Memory B cell (primary cell): ENCODE measurements around the gene PXMP4.

Source experiments
- ATAC-seq: fragments of 150-1000 bp; cut with Tn5 transposase; 2 replicates; pipeline ENCODE4 v1.10.0; 2021; ENCODE audit warnings: low read depth, mild to moderate bottlenecking, moderate library complexity
- DNase-seq, 2 donors: peaks; one replicate each; pipeline ENCODE4 v3.0.0; 2022; ENCODE audit warnings: low spot score in 2 of 2
- H3K27ac Mint-ChIP-seq: one replicate; pipeline ENCODE4 v1.8.0; 2022; ENCODE audit warnings: mild to moderate bottlenecking, moderate library complexity, mixed read lengths
- H3K27me3 Mint-ChIP-seq: one replicate; pipeline ENCODE4 v1.8.0; 2022; ENCODE audit warnings: mixed read lengths
- H3K36me3 Mint-ChIP-seq: one replicate; pipeline ENCODE4 v1.8.0; 2022; ENCODE audit warnings: mild to moderate bottlenecking, mixed read lengths
- H3K4me1 Mint-ChIP-seq: one replicate; pipeline ENCODE4 v1.8.0; 2022; ENCODE audit warnings: mixed read lengths
- H3K4me3 Mint-ChIP-seq: one replicate; pipeline ENCODE4 v1.8.0; 2022; ENCODE audit warnings: mild to moderate bottlenecking, moderate library complexity, mixed read lengths
- H3K9me3 Mint-ChIP-seq: one replicate; pipeline ENCODE4 v1.8.0; 2022; ENCODE audit warnings: mixed read lengths

The PXMP4 gene

DNA sequence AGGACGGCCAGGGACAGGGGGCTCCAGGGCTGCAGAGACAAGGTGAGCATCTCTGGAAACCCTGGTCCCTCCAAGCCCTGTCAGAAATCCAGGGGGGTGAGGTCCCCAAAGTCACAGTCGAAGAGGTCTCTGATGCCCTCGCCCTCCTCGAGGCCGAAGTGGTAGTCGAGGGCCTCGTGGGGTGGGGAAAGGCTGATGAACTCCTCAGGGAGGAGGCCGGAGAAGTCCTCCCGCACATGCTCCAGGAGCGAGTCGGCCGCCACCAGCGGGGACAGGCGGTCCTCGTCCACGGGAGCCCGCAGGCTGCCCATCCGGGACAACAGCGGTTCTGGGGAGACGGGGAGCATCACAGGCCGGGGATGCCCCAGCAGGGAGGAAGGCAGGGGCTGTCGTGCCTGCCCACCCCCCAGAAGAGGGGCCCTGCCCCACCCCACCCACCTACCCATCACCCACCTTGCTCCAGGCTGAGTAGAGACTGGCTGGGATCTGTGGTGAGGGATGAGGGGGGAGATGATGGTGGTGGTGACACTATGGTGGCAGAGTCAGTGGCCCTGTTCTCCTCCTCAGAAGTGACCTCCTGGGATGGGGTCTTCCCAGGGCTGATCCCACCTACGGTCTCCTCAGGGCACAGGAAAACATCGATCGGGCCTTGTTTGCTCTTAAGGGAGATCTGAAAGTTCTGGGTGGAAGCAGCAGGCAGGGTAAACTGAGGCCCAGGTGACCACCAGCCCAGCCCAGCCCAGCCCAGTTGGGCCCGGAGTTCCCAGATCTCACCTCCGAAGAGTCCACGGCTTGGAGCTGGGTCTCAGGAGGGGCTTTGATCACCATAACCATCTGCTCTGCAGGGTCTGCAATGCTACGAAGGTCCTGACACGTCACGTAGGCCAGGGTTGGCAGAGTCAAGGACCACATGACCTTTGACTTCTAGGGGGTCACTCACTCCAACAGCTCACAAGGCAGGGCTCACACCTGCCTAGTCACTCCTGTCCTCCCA is 43.2 kb downstream of the PXMP4 start:
- Mint-ChIP-seq H3K4me3 (no peak overlapping the region), H3K4me1 (peaks cover 32% of the 10 kb centered on the region), H3K36me3 (peaks cover 2% of the 10 kb centered on the region)

GRCh38 chr20:33676121-33676520 is 44.0 kb downstream of the PXMP4 start:
- H3K4me1 Mint-ChIP-seq: peaks cover 28% of the 10 kb centered on the region
- ATAC-seq (no peak), DNase-seq (no peak)
- H3K9me3 Mint-ChIP-seq: no peaks in the 10 kb centered on the region
- peaks cover 2% of the 10 kb centered on the region for H3K36me3 Mint-ChIP-seq
- no peak overlapping the region for H3K4me3 Mint-ChIP-seq
- no peak overlapping the region for H3K27ac Mint-ChIP-seq
- no peaks in the 10 kb centered on the region for H3K27me3 Mint-ChIP-seq

More for the DNA sequence above, 43.2 kb downstream of the PXMP4 start:
- no peak for DNase-seq
- Mint-ChIP-seq H3K9me3 (no peaks in the 10 kb centered on the region), H3K27ac (no peak overlapping the region), H3K27me3 (no peaks in the 10 kb centered on the region)
- no peak for ATAC-seq

GRCh38 chr20:33675136-33675959 is 44.8 kb downstream of the PXMP4 start:
- DNase-seq: no peak
- H3K9me3 Mint-ChIP-seq: no peaks in the 10 kb centered on the region
- H3K27me3 Mint-ChIP-seq: no peaks in the 10 kb centered on the region
- no peak overlapping the region for H3K27ac Mint-ChIP-seq
- peaks cover 25% of the 10 kb centered on the region for H3K4me1 Mint-ChIP-seq
- ATAC-seq: no peak
- peaks cover 2% of the 10 kb centered on the region for H3K36me3 Mint-ChIP-seq
- H3K4me3 Mint-ChIP-seq: peak overlapping the region; percentile 72

DNA sequence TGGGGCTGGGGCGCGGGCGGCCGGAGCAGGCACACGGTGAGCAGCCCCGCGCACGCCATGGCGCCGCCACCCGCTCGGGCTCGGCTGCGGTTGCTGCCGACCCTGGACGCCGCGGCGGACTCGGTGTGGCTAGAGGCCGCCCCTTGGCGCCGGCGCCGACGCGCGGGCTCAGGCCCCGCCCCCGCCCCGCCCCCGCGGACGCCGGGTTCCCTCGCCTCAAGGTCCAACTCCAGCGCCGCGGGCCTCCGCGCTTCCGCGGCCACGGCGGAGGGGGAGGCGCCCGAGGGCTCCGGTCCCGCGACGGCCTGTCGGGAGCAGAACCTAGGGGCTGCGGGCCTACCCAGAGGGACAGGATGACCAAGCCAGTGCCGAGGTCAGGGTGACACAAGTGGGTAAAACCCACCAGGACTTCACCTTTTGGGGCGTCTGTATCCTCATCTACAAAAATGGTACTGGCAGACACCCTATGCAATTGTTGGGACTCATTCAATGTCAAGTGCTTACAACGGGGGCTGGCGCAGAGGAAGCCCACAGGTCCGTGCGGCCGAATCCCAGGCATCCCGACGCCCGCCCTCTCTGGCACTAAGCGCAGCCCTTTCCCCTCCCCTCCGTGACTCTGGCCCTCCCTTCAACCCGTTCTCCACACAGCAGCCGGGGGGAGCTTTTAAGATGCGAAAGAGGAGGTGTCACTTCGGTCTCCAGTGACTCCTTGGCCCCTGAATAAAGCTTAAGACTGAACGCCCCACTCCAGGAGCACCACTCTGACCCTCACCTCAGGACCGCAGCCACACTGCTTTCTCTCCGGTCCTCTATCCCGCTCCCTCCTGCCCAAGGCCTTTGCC is 45.6 kb downstream of the PXMP4 start, which contains the start of gene NECAB3:
Gene NECAB3, minus strand, starts transcription at position 135 of the 842 bp plus-strand sequence. Its CDS starts 76 bp downstream, at position 59.
- peak; percentile 87 for ATAC-seq
- peak within 1 kb of the TSS; percentile 97 for H3K4me3 Mint-ChIP-seq
- peak; percentile 41 to 63 for DNase-seq
- peak within 1 kb of the TSS; percentile 79 for H3K27ac Mint-ChIP-seq
- no peaks in the 10 kb centered on the region for H3K27me3 Mint-ChIP-seq
- H3K36me3 Mint-ChIP-seq: peaks cover 2% of the 10 kb centered on the region
- H3K9me3 Mint-ChIP-seq: no peaks in the 10 kb centered on the region
- peaks cover 27% of the 10 kb centered on the region for H3K4me1 Mint-ChIP-seq

DNA sequence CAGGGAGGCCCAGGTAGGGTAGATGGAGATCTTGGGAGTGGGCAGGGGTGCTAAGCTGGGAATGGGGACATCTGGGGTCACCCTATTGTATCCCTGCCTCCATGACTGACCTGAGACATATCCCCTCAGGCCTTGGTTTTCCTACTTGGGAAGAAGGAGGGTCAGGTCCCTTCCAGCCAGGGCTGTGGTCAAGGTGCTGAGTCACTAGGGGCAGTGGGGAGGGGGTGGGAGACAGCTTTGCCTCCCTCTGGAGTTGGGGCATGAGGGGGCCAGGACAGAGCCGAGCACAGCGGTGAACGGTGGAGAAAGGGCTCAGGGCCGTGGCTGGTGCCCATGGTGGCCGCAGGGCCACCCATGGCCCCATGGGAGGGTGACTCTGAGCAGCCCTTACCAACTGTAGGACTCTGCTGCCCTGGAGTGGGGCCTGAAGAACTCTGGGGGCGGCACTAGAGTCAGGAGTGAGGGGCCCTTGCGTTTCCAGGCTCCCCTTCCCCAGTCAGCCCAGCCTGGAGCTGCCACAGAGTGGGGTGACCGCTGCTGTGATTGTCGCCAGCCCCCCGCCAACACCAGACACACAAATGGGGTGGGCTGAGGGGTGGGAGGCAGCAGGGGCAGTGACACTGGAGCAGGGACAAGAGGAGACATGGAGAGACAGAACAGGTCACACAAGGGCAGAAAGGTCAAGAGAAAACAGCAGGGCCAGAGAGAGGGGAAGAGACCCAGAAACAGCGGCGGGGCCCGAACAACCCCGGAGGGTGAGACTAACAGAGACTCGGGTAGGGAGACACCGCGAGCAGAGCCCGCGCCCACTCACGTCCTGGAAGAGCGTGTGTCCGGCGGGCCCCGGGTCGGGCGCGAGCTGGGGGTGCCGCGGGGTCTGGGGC is 46.5 kb downstream of the PXMP4 start:
- DNase-seq (no peak), ATAC-seq (peak; percentile 42)
- peaks cover 2% of the 10 kb centered on the region for H3K36me3 Mint-ChIP-seq
- peak overlapping the region; percentile 79 for H3K27ac Mint-ChIP-seq
- no peaks in the 10 kb centered on the region for H3K9me3 Mint-ChIP-seq
- peaks cover 20% of the 10 kb centered on the region for H3K4me1 Mint-ChIP-seq
- H3K27me3 Mint-ChIP-seq: no peaks in the 10 kb centered on the region
- H3K4me3 Mint-ChIP-seq: peak overlapping the region; percentile 97

- Mint-ChIP-seq H3K27me3 (no peaks in the 10 kb centered on the region), H3K4me3 (peak overlapping the region; percentile 97), H3K9me3 (no peaks in the 10 kb centered on the region), H3K4me1 (peaks cover 20% of the 10 kb centered on the region), H3K36me3 (peaks cover 2% of the 10 kb centered on the region), H3K27ac (peak overlapping the region; percentile 75)
- DNase-seq (no peak), ATAC-seq (no peak)
Observed at GRCh38 chr20:33673114-33673409, 47.0 kb downstream of the PXMP4 start.

GRCh38 chr20:33672426-33673113 is 47.5 kb downstream of the PXMP4 start:
- ATAC-seq (no peak), DNase-seq (no peak)
- Mint-ChIP-seq H3K4me1 (peaks cover 20% of the 10 kb centered on the region), H3K36me3 (peaks cover 2% of the 10 kb centered on the region), H3K4me3 (peak overlapping the region; percentile 97), H3K27ac (peak overlapping the region; percentile 75), H3K9me3 (no peaks in the 10 kb centered on the region), H3K27me3 (no peaks in the 10 kb centered on the region)

DNA sequence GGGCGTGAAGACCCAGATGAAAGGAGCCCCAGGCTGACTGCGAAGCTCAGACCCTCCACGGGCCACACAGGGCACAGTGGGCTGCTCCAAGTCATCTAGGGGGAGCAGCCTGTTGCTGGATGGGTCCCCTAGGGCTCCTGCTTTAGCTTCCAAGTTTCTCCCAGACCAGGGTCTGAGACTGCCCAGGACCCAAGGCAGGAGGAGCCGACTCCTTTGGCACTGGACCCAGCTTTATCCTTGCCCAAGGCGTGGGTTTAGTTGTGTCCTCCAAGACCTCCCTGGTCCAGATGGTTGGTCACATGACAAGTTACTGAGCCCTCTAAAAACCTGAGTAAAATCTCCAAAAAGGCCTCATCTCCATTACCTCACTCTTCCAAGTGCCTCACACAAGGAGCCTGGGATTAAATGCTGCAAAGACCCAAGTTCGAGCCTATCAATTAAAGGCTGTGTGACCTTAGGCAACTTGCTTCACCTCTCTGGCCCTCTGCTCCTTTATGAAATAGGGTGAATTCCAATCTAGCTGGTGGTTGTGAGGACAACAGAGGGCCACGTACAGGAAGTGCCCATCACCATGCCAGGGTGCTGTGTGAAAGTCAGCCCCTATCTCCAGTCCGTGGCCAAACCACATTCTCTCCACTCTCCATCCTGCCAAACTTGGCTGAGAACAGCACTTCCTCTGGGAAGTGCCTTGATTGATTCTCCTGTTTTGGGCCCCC is 48.4 kb downstream of the PXMP4 start:
- DNase-seq (no peak), ATAC-seq (no peak)
- H3K9me3 Mint-ChIP-seq: no peaks in the 10 kb centered on the region
- H3K27me3 Mint-ChIP-seq: no peaks in the 10 kb centered on the region
- H3K4me3 Mint-ChIP-seq: no peak overlapping the region
- H3K4me1 Mint-ChIP-seq: peaks cover 21% of the 10 kb centered on the region
- peaks cover 2% of the 10 kb centered on the region for H3K36me3 Mint-ChIP-seq
- H3K27ac Mint-ChIP-seq: no peak overlapping the region

DNA sequence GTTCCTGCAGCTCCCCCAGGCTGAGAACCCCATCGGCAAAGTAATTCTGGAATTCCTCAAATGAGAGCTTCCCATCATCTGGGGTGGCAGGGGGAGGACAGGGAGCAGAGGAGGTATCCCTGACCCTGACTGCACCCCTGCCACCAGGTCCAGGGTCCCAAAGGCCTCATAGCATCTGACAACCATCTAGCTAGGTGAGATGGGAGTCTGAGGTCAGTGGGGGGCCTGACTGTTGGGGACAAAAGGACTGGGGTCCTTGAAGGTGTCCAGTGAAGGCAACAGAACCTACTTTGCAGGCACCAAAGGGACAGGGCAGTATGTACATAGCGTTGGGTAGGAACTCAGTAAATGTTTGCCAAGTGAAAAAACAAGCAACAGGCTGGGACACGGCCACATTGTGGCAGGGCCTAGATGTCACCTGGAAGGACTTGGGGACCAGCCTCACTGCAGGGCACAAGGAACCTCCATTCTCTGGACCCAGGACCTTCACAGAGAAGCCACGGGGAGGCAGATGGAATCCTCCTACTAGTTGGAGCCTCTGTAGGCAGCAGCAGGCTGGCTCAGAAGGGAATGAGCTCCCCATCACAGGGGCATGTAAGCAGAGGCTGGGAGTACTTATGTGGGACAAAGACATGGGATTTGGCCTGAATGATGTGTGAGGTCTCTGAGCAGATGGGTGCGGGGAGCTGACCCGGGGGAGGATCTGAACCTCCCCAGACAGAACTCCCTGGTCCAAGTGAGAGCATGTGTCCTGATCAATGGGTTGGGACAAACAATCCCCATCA is 49.2 kb downstream of the PXMP4 start:
- Mint-ChIP-seq H3K4me1 (peaks cover 25% of the 10 kb centered on the region), H3K27me3 (no peaks in the 10 kb centered on the region), H3K4me3 (no peak overlapping the region), H3K9me3 (no peaks in the 10 kb centered on the region), H3K36me3 (peaks cover 2% of the 10 kb centered on the region), H3K27ac (no peak overlapping the region)
- DNase-seq (no peak), ATAC-seq (no peak)

DNA sequence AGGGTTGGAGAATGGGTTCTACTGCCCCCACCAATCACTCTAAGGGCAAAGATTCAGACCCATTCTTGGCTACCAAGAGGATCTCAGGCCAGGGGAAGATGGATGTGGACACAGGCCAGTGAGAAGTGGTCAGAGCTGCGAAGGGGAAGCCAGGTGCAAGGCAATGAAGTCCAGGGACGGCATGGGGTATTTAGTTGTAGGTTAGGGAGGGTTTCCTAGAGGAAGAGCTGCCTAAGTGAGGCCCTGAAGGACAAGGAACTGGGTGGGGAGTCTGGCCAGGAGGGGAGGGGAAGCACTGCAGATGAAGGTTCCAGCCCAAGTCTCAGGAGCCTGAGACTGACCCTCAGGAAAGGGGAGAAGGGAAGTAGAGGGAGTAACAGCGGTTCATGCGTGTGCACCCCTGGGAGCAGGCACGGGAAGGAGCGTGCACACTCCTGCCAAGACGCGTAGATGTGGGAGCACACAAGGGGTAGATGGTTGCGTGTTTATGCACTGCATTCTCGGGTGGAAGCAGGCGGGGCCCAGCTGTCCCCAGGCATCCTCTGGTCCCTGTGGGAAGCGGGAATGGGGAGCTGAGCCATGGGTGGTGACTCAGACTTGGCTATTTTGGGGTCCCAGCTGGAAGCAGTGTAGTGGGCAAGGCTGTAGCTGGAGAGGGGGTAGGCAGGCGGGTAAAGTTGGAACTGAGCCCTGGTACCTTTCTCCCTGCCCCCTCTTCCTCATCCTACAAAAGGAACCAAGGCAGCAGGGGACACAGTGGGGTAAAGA is 50.1 kb downstream of the PXMP4 start:
- ATAC-seq (no peak), DNase-seq (no peak)
- Mint-ChIP-seq H3K27ac (no peak overlapping the region), H3K4me1 (peaks cover 26% of the 10 kb centered on the region), H3K36me3 (peaks cover 2% of the 10 kb centered on the region), H3K4me3 (no peak overlapping the region), H3K9me3 (no peaks in the 10 kb centered on the region), H3K27me3 (no peaks in the 10 kb centered on the region)

GRCh38 chr20:33669224-33669623 is 50.9 kb downstream of the PXMP4 start:
- ATAC-seq: no peak

More at GRCh38 chr20:33669224-33669623, 50.9 kb downstream of the PXMP4 start:
- Mint-ChIP-seq H3K4me1 (peaks cover 31% of the 10 kb centered on the region), H3K4me3 (no peak overlapping the region), H3K36me3 (peaks cover 2% of the 10 kb centered on the region), H3K27ac (no peak overlapping the region), H3K9me3 (no peaks in the 10 kb centered on the region), H3K27me3 (no peaks in the 10 kb centered on the region)
- DNase-seq: no peak
